ENCODE results near the gene BRD4.

Gene BRD4

GRCh38 chr19:15188851-15189250 lies 143.5 kb downstream of the BRD4 start:
- no peak for DNase-seq

- DNase-seq = no peak
These were observed 145.0 kb downstream of the BRD4 start for GRCh38 chr19:15187026-15188007.

Measured in right kidney (tissue), 1 donor.